HepG2 (cell line): ENCODE results near the gene RAB17. TPM values are rescaled to one million over a fixed set of nuclear protein-coding genes. Genes with fewer than 3 reads are reported as not detected.

Experiments used
- ATAC-seq: fragments of 200-7000 bp; cut with Tn5 transposase; 3 replicates; pipeline ENCODE4 v1.9.1; 2020; ENCODE audit warnings: mild to moderate bottlenecking, moderate library complexity
- BruUV-seq: library from RNA; stranded (reverse); fragments of 400-500 nt; replicated peaks from 2 replicates; lab custom pipeline; 2021; lab: Mats Ljungman, UMichigan
- CTCF ChIA-PET: fragments of 300-600 bp; formaldehyde crosslinking; extraction: SDS; loops from one replicate; lab custom pipeline; 2021; ENCODE audit warnings: low total read pairs, inconsistent platforms, low intra/inter-chr PET ratio; lab: Yijun Ruan, JAX
- POLR2A ChIA-PET: fragments of 350-600 bp; sonication (Branson Sonifier 250); formaldehyde crosslinking; loops from one replicate; lab custom pipeline; 2020; ENCODE audit warnings: antibody characterized with exemption, inconsistent platforms; lab: Yijun Ruan, JAX
- DNase-seq: peaks from one replicate; pipeline ENCODE4 v3.0.0-alpha.2; 2015; ENCODE audit warnings: low spot score
- FAIRE-seq: peaks from 3 replicates; lab custom pipeline; 2011; peaks lifted over from hg19 to GRCh38; lab: Jason Lieb, UNC
- H2AFZ ChIP-seq: one replicate; pipeline ENCODE4 v1.6.1; 2011; ENCODE audit warnings: low read length, inconsistent platforms
- H3K27ac ChIP-seq: fragments of 300-600 bp; 3 replicates; pipeline ENCODE4 v1.8.0; 2011; ENCODE audit warnings: mixed run types, mild to moderate bottlenecking, mixed read lengths, low read length, inconsistent platforms; ENCODE audit not compliant: insufficient read depth; ENCODE audit errors: extremely low read length
- H3K27me3 ChIP-seq, 2 experiments: fragments of 200-600 bp in 1 of 2; 2 replicates in 1 of 2; 3 replicates in 1 of 2; pipeline versions ENCODE4 v1.6.0 to v1.8.0; 2011; ENCODE audit warnings: low read length in 2 of 2, mild to moderate bottlenecking in 2 of 2, moderate library complexity in 2 of 2, inconsistent platforms in 1 of 2; ENCODE audit not compliant: insufficient read depth in 2 of 2, control insufficient read depth in 1 of 2
- H3K36me3 ChIP-seq, 2 experiments: fragments of 200-600 bp in 1 of 2; replicated peaks in 1 of 2; 2 replicates in 1 of 2; 3 replicates in 1 of 2; pipeline versions ENCODE4 v1.5.1 to v1.8.0; 2011; ENCODE audit warnings: low read length in 2 of 2, inconsistent platforms in 1 of 2; ENCODE audit not compliant: insufficient read depth in 2 of 2, control insufficient read depth in 1 of 2
- H3K4me1 ChIP-seq: 2 replicates; pipeline ENCODE4 v1.5.1; 2012; ENCODE audit warnings: low read length, inconsistent platforms; ENCODE audit not compliant: insufficient read depth
- H3K4me2 ChIP-seq: 2 replicates; pipeline ENCODE4 v1.6.0; 2011; ENCODE audit warnings: low read depth, low read length, inconsistent platforms
- H3K4me3 ChIP-seq, 3 experiments: fragments of 200-600 bp in 1 of 3; sonication (generic), shearing (Covaris generic) in 1 of 3; replicated peaks in 1 of 3; 2 replicates each; pipeline ENCODE4 v1.5.1; 2011 to 2016; ENCODE audit warnings: low read length in 3 of 3, inconsistent platforms in 2 of 3, low read depth in 2 of 3, mild to moderate bottlenecking in 2 of 3, control low read depth in 1 of 3, mixed read lengths in 1 of 3; ENCODE audit not compliant: insufficient read depth in 1 of 3
- H3K79me2 ChIP-seq: one replicate; pipeline ENCODE4 v1.6.1; 2011; ENCODE audit warnings: low read length, inconsistent platforms; ENCODE audit not compliant: insufficient read depth
- H3K9ac ChIP-seq: 2 replicates; pipeline ENCODE4 v1.6.0; 2011; ENCODE audit warnings: mild to moderate bottlenecking, low read depth, low read length, inconsistent platforms; ENCODE audit not compliant: insufficient read depth
- H3K9me3 ChIP-seq: 2 replicates; pipeline ENCODE4 v1.5.1; 2012; ENCODE audit warnings: mild to moderate bottlenecking, low read length
- H4K20me1 ChIP-seq: 2 replicates; pipeline ENCODE4 v1.6.0; 2011; ENCODE audit warnings: inconsistent platforms, mild to moderate bottlenecking, low read length, moderate library complexity; ENCODE audit not compliant: insufficient read depth
- GATAD1 ChIP-seq: IDR thresholded peaks from 2 replicates; pipeline ENCODE4 v1.6.1; 2016; ENCODE audit warnings: missing genetic modification reagents, missing compliant biosample characterization
- KLF16 ChIP-seq, 2 experiments: sonication (generic) in 1 of 2; formaldehyde crosslinking in 1 of 2; IDR thresholded peaks; 2 replicates each; pipeline versions ENCODE4 v1.6.1 to v1.8.0; 2016 to 2023; ENCODE audit warnings: missing genetic modification reagents in 2 of 2, missing compliant biosample characterization in 1 of 2
- LRRFIP1 ChIP-seq: sonication (generic); formaldehyde crosslinking; conservative IDR thresholded peaks from 2 replicates; pipeline ENCODE4 v1.4.0; 2020; ENCODE audit warnings: missing genetic modification reagents
- MLLT10 ChIP-seq: sonication (generic); formaldehyde crosslinking; IDR thresholded peaks from 2 replicates; pipeline ENCODE4 v1.4.0; 2020; ENCODE audit warnings: missing genetic modification reagents
- PAXIP1 ChIP-seq: sonication (generic); formaldehyde crosslinking; conservative IDR thresholded peaks from 2 replicates; pipeline ENCODE4 v1.4.0; 2020; ENCODE audit warnings: mild to moderate bottlenecking, missing genetic modification reagents, moderate library complexity
- RFXAP ChIP-seq: sonication (generic); formaldehyde crosslinking; IDR thresholded peaks from 2 replicates; pipeline ENCODE4 v1.4.0; 2020; ENCODE audit warnings: missing genetic modification reagents, borderline replicate concordance
- RXRB ChIP-seq: IDR thresholded peaks from 2 replicates; pipeline ENCODE4 v1.6.1; 2016; ENCODE audit warnings: borderline replicate concordance, missing genetic modification reagents, missing compliant biosample characterization
- SALL1 ChIP-seq: sonication (generic); formaldehyde crosslinking; IDR thresholded peaks from 2 replicates; pipeline ENCODE4 v1.8.0; 2022; ENCODE audit warnings: mild to moderate bottlenecking, missing genetic modification reagents
- ZNF780A ChIP-seq: sonication (generic); formaldehyde crosslinking; IDR thresholded peaks from 2 replicates; pipeline ENCODE4 v1.8.0; 2022; ENCODE audit warnings: mild to moderate bottlenecking, missing genetic modification reagents, moderate library complexity
- WGBS: methylation state at CpG from one replicate; pipeline ENCODE4 v1.1.6; 2017; ENCODE audit warnings: low lambda C conversion rate; 5-methylcytosine and 5-hydroxymethylcytosine counted together
- in situ Hi-C: cut with HindIII; loops from 2 replicates; pipeline ENCODE4 v1.10.0; 2017; ENCODE audit warnings: low pct_unique_long_range_greater_than_20kb; ENCODE audit not compliant: extremely low pct_ligation_motif_present
- intact Hi-C: fragments of 100-400 bp; cut with micrococcal nuclease; formaldehyde crosslinking; loops from one replicate; pipeline ENCODE4 v1.10.0; 2022; ENCODE audit not compliant: unreplicated experiment
- polyA plus RNA-seq, 8 experiments: library from polyadenylated mRNA; depleted of rRNA in 3 of 8; stranded (reverse) in 7 of 8; unstranded in 1 of 8; fragments of >200 nt; fragmentation: Illumina TruSeq in 4 of 8; extraction: Trizol in 4 of 8; gene quantifications; 2 replicates each; pipeline versions ENCODE4 v1.2.1 to v1.2.3, GENCODE V29; 2011 to 2016; ENCODE audit warnings: low read depth in 4 of 8, missing spikeins in 1 of 8, mixed read lengths in 1 of 8; ENCODE audit not compliant: insufficient read depth in 1 of 8
- total RNA-seq, 5 experiments: library from RNA; depleted of rRNA; stranded (reverse); fragments of >200 nt; fragmentation: Illumina TruSeq; extraction: Trizol; gene quantifications; 2 replicates each; pipeline ENCODE4 v1.2.3, GENCODE V29; 2016; ENCODE audit warnings: low read depth in 1 of 5

The RAB17 gene
- total and polyA plus RNA-seq, 2 of the 13 experiments (the other 11 are each of a cell fraction or from before 2014, with no cell fraction given), result 68.0 to 124 TPM

- intact Hi-C loops, result no loop called here
- no peaks in the 10 kb centered on the region for H3K9me3 ChIP-seq
- no peak for TF ChIP-seq RFXAP (CRISPR knock-in tag)
- TF ChIP-seq MLLT10 (CRISPR knock-in tag), result no peak
- TF ChIP-seq, all 625 proteins: peak for 0
- in situ Hi-C loops, result no loop called here
- Histone ChIP-seq H4K20me1 (no peaks in the 10 kb centered on the region), H3K79me2 (no peaks in the 10 kb centered on the region), H3K4me1 (peaks cover 39% of the 10 kb centered on the region), H3K9ac (no peak overlapping the region), H2AFZ (no peak overlapping the region), H3K4me3 (no peak overlapping the region), H3K27ac (no peak overlapping the region), H3K27me3 (peaks cover 0 to 39% of the 10 kb centered on the region in 2 experiments; a peak in 3 of 5 replicates), H3K36me3 (no peaks in the 10 kb centered on the region), H3K4me2 (peak overlapping the region; percentile 37; the same call in 1 of the 2 replicates)
- ChIA-PET POLR2A (interaction anchor here (1.3 kb wide), 1 partner anchor 53 kb away, joined by 3 read pairs; no protein-coding TSS in a partner anchor), CTCF (no interaction called here)
- no peak for ATAC-seq
- FAIRE-seq, result no peak
- WGBS, result 58% methylated on average over 3 of the region's 3 CpGs
- BruUV-seq, result no TSS peak
- no peak for DNase-seq
Measured at GRCh38 chr2:237616373-237616733, 25.8 kb upstream of the RAB17 start.

GRCh38 chr2:237615631-237616249, 25.2 kb upstream of the RAB17 start:
- H3K4me2 ChIP-seq, result peak overlapping the region; percentile 37; the same call in 1 of the 2 replicates
- H4K20me1 ChIP-seq, result no peaks in the 10 kb centered on the region
- peaks cover 0 to 36% of the 10 kb centered on the region in 2 experiments; a peak in 3 of 5 replicates for H3K27me3 ChIP-seq
- DNase-seq (no peak), FAIRE-seq (peak; percentile 58), ATAC-seq (no peak)
- ChIA-PET CTCF (no interaction called here), POLR2A (interaction anchor here (1.3 kb wide), 1 partner anchor 54 kb away, joined by 3 read pairs; no protein-coding TSS in a partner anchor)
- in situ Hi-C loops (no loop called here), intact Hi-C loops (loop anchor here (2.0 kb wide), 1 partner anchor 15 kb away; no protein-coding TSS in a partner anchor)
- no peaks in the 10 kb centered on the region for H3K36me3 ChIP-seq
- H3K79me2 ChIP-seq, result no peaks in the 10 kb centered on the region
- no peak overlapping the region for H3K27ac ChIP-seq
- no peaks in the 10 kb centered on the region for H3K9me3 ChIP-seq
- H3K4me1 ChIP-seq, result peaks cover 39% of the 10 kb centered on the region
- 1% methylated on average over 4 of the region's 4 CpGs for WGBS
- BruUV-seq, result no TSS peak
- H2AFZ ChIP-seq, result no peak overlapping the region
- H3K9ac ChIP-seq, result no peak overlapping the region
- H3K4me3 ChIP-seq, result no peak overlapping the region
- TF ChIP-seq LRRFIP1 (no peak), SALL1 (no peak), RXRB (CRISPR knock-in tag) (no peak), PAXIP1 (CRISPR knock-in tag) (no peak), KLF16 (CRISPR knock-in tag; IDR thresholded peaks at IDR 0.05) (no peak), ZNF780A (CRISPR knock-in tag) (no peak), GATAD1 (CRISPR knock-in tag) (no peak)
